Activated CD4-positive, alpha-beta memory T cell treated with anti-CD3 and anti-CD28 coated beads, Interleukin-2, amount 10 ng/mL, durations not matched to agents 7 days and 5 days (primary cell): ENCODE measurements around the gene PYGO2. TPM values are rescaled to one million over a fixed set of nuclear protein-coding genes. Genes with fewer than 3 reads are reported as not detected.
A peak's percentile ranks its signal among the peaks of the same experiment; 100 is the strongest.

Source experiments
- CTCF ChIA-PET: fragments of 350-600 bp; sonication (Branson Sonifier 250); formaldehyde crosslinking; loops from one replicate; lab custom pipeline; 2021; ENCODE audit warnings: antibody characterized with exemption, inconsistent platforms; lab: Charles Lee
- POLR2A ChIA-PET: fragments of 350-600 bp; sonication (Branson Sonifier 250); formaldehyde crosslinking; loops from one replicate; lab custom pipeline; 2021; ENCODE audit warnings: antibody characterized with exemption; lab: Charles Lee
- DNase-seq: peaks from one replicate; pipeline ENCODE4 v3.0.0-alpha.2; 2020
- H3K27ac Mint-ChIP-seq: one replicate; pipeline ENCODE4 v1.8.0; 2021; ENCODE audit warnings: mild to moderate bottlenecking, mixed read lengths
- H3K27me3 Mint-ChIP-seq: one replicate; pipeline ENCODE4 v1.8.0; 2021; ENCODE audit warnings: mixed read lengths
- H3K36me3 Mint-ChIP-seq: one replicate; pipeline ENCODE4 v1.8.0; 2021; ENCODE audit warnings: low read depth, mixed read lengths
- H3K4me1 Mint-ChIP-seq: one replicate; pipeline ENCODE4 v1.8.0; 2021; ENCODE audit warnings: mixed read lengths
- H3K4me3 Mint-ChIP-seq: one replicate; pipeline ENCODE4 v1.8.0; 2021; ENCODE audit warnings: mild to moderate bottlenecking, mixed read lengths
- H3K9me3 Mint-ChIP-seq: one replicate; pipeline ENCODE4 v1.8.0; 2021; ENCODE audit warnings: mixed read lengths
- total RNA-seq, 2 experiments: library from RNA; stranded (reverse); gene quantifications; one replicate each; pipeline ENCODE4 v1.2.3, GENCODE V29; 2021

The PYGO2 gene
- total RNA-seq, 2 experiments from 2014 or later = 48.7 to 49.7 TPM

DNA sequence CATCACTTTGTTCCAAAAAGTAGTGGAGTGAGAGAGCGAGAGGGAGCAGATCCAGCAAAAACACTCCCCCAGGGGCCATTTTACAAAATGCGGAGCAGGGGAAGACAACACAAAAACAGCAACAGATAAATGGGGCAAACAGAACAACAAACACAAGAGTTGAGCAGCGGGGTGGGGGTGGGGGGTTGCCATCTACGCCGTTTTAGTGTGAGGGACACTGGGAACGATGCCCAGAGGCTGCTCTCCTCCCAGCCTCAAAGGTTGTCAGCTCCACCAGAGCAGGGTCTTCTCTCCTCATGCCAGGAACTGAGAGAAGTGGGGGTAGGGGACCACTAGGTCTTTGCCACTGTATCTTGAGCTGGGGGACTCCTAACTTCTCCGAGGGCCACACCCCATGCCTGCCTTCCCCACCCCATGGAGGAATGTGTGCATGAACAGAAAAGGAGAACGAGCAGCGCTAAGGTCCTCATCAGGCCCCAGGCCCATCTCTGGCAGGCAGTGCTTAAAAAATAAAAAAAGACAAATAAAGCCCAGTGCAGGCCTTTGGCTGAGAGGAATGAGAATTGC lies 4.4 kb downstream of the PYGO2 start:
- DNase-seq = no peak
- Mint-ChIP-seq H3K27ac (peak overlapping the region; percentile 97), H3K36me3 (peaks cover 52% of the 10 kb centered on the region), H3K4me3 (no peak overlapping the region), H3K4me1 (peaks cover 76% of the 10 kb centered on the region), H3K27me3 (no peaks in the 10 kb centered on the region), H3K9me3 (no peaks in the 10 kb centered on the region)
- ChIA-PET CTCF (interaction anchor here (2.4 to 2.9 kb wide), 2 partner anchors 20 to 42 kb away, joined by 12 to 16 read pairs; partner anchors contain the start of gene PMVK), POLR2A (interaction anchor here (1.0 to 3.2 kb wide), 3 partner anchors 27 to 49 kb away, joined by 3 to 20 read pairs (median 11); partner anchors contain the start of gene FLAD1)

DNA sequence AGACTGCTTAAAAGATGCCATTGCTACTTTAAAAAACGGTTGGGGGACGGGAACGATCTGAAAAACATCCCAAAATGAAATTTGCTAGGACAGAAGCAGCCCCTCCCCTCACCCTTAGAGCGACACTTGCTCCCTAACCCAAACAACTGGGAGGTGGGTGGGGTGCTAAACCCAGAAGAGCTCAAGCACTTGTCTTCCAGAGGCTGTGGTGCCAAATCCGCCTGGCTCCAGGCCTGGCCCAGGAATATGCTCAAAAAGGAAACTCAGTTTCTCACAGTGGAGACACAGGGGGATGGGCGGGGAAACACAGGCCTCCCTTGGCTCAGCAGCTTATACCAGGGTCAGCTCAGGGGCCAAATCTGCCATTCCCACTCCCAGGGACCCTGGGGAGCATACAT lies 5.0 kb downstream of the PYGO2 start:
- H3K4me3 Mint-ChIP-seq = peak overlapping the region; percentile 96
- no peaks in the 10 kb centered on the region for H3K9me3 Mint-ChIP-seq
- peak overlapping the region; percentile 97 for H3K27ac Mint-ChIP-seq

DNA sequence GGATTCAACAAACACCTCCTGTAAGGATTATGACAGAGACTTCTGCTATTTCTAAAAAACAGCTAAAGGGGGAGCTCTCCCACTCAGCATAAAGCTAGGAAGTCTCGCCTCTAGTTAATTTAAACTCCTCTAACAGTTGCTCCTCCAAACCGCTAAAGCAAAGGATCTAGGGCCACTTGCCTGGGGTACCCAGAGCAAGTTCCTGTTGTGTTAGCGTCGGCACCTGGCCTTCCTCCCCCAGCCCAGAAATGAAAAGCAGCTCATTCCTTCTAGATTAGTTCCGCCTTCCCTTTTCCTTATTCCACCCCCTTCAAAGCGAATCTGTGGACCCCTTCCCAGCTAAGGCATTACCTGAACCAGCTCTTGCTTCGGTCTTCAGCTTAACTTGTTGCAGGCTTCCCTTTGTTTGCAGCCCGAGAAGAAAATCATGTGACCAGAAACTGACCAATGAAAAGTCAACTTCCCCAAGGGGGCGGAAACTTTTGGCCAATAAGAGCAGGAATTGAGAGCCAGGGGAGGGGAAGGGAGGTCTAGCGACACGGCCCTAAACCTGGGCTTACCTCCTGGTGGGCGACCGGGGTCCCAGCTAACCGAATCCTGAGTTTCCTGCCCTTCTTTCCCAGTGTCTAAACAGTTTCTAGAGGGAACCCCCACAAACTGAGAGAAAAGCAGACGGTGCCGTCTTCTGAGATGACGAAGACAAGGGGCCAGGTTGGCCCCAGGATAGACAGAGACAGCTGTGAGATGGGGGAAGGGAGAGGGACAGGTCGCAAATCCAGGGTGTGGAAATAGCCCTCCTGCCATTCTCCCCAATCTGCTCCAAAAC lies 5.7 kb downstream of the PYGO2 start, which contains the start of gene PBXIP1:
PBXIP1 (minus strand) TSS at position 382 of the 826 bp plus-strand sequence. CDS start 2,378 bp downstream, outside the sequence.
- H3K4me1 Mint-ChIP-seq = peaks cover 85% of the 10 kb centered on the region
- POLR2A ChIA-PET = interaction anchor here (0.9 to 3.2 kb wide), 12 partner anchors 8 to 125 kb away, joined by 3 to 46 read pairs (median 7); partner anchors contain the start of genes CKS1B, FLAD1 and SHC1

More for the DNA sequence above, 5.0 kb downstream of the PYGO2 start:
- ChIA-PET CTCF (interaction anchor here (1.0 to 2.9 kb wide), 8 partner anchors 11 to 128 kb away, joined by 3 to 16 read pairs (median 6); partner anchors contain the start of genes PMVK and SHC1), POLR2A (interaction anchor here (0.9 to 3.2 kb wide), 7 partner anchors 9 to 61 kb away, joined by 3 to 46 read pairs (median 11); partner anchors contain the start of genes CKS1B, FLAD1 and SHC1)
- no peak for DNase-seq
- Mint-ChIP-seq H3K27me3 (no peaks in the 10 kb centered on the region), H3K36me3 (peaks cover 55% of the 10 kb centered on the region), H3K4me1 (peaks cover 81% of the 10 kb centered on the region)

DNA sequence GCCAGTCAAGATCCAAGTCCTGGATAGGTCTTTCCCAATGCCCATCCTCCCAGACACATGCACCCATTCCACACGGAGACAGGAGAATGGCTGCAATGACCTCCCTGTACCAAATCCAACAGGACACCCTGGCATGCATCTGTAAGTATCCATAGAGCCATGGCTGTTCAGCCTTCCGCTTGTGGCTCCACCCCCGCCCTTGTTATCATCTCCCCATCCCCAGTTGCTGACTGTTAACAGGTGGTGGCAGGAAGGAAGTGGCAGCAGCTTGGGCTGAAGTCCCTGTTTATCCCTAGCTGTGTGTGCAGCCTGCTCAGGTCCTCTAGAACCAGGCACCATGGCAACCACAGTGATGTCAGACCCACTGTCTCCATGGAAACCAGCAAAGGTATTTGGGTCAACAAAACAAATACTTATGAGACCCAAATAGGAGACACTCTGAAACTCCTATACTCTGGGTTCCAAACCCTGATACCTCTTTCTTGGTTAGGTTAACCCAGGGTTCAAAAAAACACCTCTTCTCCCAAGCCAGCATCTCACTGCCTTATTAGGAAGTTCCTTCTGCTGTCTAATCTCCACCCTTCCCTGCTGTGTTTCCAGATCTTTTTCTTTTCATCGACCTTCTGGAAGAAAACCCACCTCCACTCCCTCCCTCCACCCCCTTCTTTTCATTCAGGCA lies 6.4 kb downstream of the PYGO2 start:
- Mint-ChIP-seq H3K4me3 (peak overlapping the region; percentile 96), H3K36me3 (peaks cover 59% of the 10 kb centered on the region), H3K27me3 (no peaks in the 10 kb centered on the region), H3K4me1 (peaks cover 85% of the 10 kb centered on the region), H3K9me3 (no peaks in the 10 kb centered on the region), H3K27ac (peak overlapping the region; percentile 97)
- DNase-seq = peak; percentile 95
- CTCF ChIA-PET = interaction anchor here (0.7 to 2.9 kb wide), 15 partner anchors 10 to 396 kb away, joined by 3 to 27 read pairs (median 4); partner anchors contain the start of genes ADAM15, KRTCAP2, PMVK and SHC1
- POLR2A ChIA-PET = interaction anchor here (0.9 to 3.2 kb wide), 16 partner anchors 9 to 613 kb away, joined by 3 to 46 read pairs (median 4); partner anchors contain the start of genes CKS1B, FLAD1 and SHC1

More for the DNA sequence above, 5.7 kb downstream of the PYGO2 start, which contains the start of gene PBXIP1:
- peak; percentile 88 for DNase-seq
- Mint-ChIP-seq H3K4me3 (peak within 1 kb of the TSS; percentile 96), H3K9me3 (no peaks in the 10 kb centered on the region), H3K27ac (peak within 1 kb of the TSS; percentile 97), H3K27me3 (no peaks in the 10 kb centered on the region), H3K36me3 (peaks cover 57% of the 10 kb centered on the region)
- CTCF ChIA-PET = interaction anchor here (0.7 to 2.9 kb wide), 13 partner anchors 10 to 396 kb away, joined by 3 to 27 read pairs (median 4); partner anchors contain the start of genes ADAM15, KRTCAP2, PMVK and SHC1

DNA sequence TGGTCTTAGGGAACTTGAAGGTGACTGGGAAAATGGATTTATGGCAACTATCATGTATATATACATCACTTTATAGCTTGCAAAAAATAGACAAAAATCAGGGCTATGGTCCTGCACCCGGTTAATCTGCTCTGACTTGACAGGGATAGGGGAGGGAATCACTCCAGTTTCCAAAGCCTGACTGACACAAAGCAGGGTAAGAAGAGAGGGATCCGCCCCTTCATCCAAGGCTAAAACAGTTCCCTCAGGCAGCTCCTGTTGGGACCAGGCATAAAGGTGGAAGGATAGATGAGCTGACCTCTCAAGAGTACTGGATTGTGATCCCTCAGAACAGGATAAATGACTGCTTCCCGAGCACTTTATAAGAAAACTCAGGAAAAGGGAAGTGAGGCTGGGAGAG lies 7.0 kb downstream of the PYGO2 start:
- H3K27ac Mint-ChIP-seq = peak overlapping the region; percentile 97
- DNase-seq = no peak
- peak overlapping the region; percentile 96 for H3K4me3 Mint-ChIP-seq
- no peaks in the 10 kb centered on the region for H3K9me3 Mint-ChIP-seq
- H3K4me1 Mint-ChIP-seq = peaks cover 81% of the 10 kb centered on the region
- H3K27me3 Mint-ChIP-seq = no peaks in the 10 kb centered on the region
- ChIA-PET CTCF (interaction anchor here (0.8 to 2.9 kb wide), 7 partner anchors 12 to 96 kb away, joined by 3 to 27 read pairs (median 9); partner anchors contain the start of genes ADAM15 and PMVK), POLR2A (interaction anchor here (1.1 to 3.5 kb wide), 12 partner anchors 7 to 612 kb away, joined by 3 to 46 read pairs (median 10); partner anchors contain the start of genes CKS1B, FLAD1, PYGO2 and SHC1)
- H3K36me3 Mint-ChIP-seq = peaks cover 57% of the 10 kb centered on the region

DNA sequence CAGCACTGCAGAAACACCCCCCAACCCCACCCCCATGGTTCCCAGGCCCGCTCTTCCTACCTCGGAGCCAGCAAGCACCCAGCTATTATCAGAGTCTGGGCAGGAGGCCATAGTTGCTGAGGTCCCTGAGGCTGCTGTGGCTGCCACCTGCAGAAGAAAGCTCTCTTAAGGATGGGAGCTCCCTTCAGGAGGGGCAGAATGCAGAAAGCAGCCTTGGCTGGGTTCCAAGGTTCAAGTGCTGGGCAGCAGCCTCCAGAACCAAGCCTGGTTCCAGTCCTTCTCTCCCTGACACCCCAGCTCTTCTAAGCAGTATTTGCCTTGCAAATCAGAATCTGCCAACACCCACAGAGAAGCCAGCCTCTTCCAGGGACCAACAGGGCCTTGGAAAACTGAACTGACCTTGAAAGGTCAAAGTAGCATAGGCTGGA lies 8.0 kb downstream of the PYGO2 start:
- peaks cover 62% of the 10 kb centered on the region for H3K36me3 Mint-ChIP-seq
- peak overlapping the region; percentile 97 for H3K27ac Mint-ChIP-seq

DNA sequence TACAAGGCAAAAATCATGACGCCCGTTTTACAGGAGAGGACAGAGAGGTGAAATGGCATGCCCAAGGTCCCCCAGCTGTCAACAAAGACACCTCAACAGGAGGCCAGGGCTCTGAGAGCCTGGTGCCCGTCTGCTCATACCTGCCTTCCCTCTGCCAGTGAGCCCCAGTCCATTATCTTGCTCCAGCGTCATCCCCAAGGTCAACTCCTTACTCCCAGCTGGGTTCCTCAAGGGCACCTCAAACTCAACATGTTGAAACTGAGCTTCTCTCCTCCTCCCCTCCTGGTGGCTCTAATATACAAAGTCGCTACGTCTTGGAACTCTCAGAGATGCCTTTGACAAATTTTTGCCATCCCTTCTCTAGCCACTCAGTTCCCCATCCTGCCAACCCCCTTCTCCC lies 8.9 kb downstream of the PYGO2 start:
- H3K4me3 Mint-ChIP-seq = peak overlapping the region; percentile 96
- H3K36me3 Mint-ChIP-seq = peaks cover 58% of the 10 kb centered on the region
- ChIA-PET POLR2A (interaction anchor here (0.9 to 3.5 kb wide), 10 partner anchors 9 to 344 kb away, joined by 3 to 21 read pairs (median 4); partner anchors contain the start of genes CKS1B, FLAD1 and PYGO2), CTCF (interaction anchor here (0.7 to 1.6 kb wide), 6 partner anchors 14 to 393 kb away, joined by 3 to 10 read pairs (median 4); partner anchors contain the start of genes CKS1B and PMVK)
- H3K4me1 Mint-ChIP-seq = peaks cover 78% of the 10 kb centered on the region
- peak overlapping the region; percentile 97 for H3K27ac Mint-ChIP-seq
- no peaks in the 10 kb centered on the region for H3K27me3 Mint-ChIP-seq
- no peak for DNase-seq
- no peaks in the 10 kb centered on the region for H3K9me3 Mint-ChIP-seq

More for the DNA sequence above, 8.0 kb downstream of the PYGO2 start:
- Mint-ChIP-seq H3K9me3 (no peaks in the 10 kb centered on the region), H3K4me1 (peaks cover 81% of the 10 kb centered on the region), H3K4me3 (peak overlapping the region; percentile 96), H3K27me3 (no peaks in the 10 kb centered on the region)
- CTCF ChIA-PET = interaction anchor here (2.5 kb wide), 1 partner anchor 63 kb away, joined by 27 read pairs; no protein-coding TSS in a partner anchor
- POLR2A ChIA-PET = interaction anchor here (1.1 to 3.5 kb wide), 7 partner anchors 8 to 65 kb away, joined by 3 to 26 read pairs (median 6); partner anchors contain the start of genes PYGO2 and SHC1
- no peak for DNase-seq

DNA sequence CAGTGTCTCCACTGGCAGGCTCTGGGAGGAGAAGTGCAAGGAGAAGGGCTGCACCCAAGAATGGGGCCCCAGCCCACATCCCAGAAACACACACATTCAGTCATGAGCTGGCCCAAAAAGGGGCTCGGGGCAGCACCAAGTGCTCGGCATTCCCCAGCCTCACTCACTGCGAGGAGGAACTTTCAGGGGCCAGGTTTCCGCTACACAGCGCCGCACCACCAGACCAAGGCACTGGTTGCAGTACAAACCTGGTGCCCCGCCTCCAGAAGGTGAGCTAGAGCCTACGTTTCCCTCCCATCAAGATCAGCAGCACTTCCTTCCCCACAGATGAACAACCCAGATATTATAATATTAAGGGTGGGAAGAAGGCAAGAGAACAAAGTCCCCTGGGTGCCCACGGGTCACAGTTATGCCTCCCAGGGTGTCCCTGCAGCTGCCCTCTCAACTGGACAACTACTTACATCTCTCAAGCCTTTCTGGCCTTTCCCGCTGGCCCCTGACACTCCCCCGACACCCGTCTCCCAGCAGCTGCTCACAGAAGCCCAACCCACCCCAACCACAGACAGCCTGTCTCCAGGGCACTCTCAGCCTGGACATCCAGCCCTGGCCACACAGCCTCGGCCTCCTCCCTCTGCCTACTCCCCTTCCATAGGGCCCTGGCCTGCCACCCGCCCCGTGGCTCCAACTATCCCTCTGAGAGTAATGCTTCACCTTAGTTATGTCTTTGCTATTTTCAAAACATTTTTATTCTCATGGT lies 9.5 kb downstream of the PYGO2 start:
- peaks cover 60% of the 10 kb centered on the region for H3K36me3 Mint-ChIP-seq
- H3K4me3 Mint-ChIP-seq = peak overlapping the region; percentile 96
- peak overlapping the region; percentile 97 for H3K27ac Mint-ChIP-seq
- CTCF ChIA-PET = interaction anchor here (0.7 to 1.7 kb wide), 9 partner anchors 15 to 393 kb away, joined by 3 to 10 read pairs (median 4); partner anchors contain the start of genes CKS1B, FLAD1 and PMVK
- POLR2A ChIA-PET = interaction anchor here (0.9 to 3.5 kb wide), 9 partner anchors 9 to 343 kb away, joined by 3 to 21 read pairs (median 4); partner anchors contain the start of genes CKS1B, FLAD1 and PYGO2
- H3K4me1 Mint-ChIP-seq = peaks cover 73% of the 10 kb centered on the region
- DNase-seq = peak; percentile 69
- no peaks in the 10 kb centered on the region for H3K27me3 Mint-ChIP-seq
- H3K9me3 Mint-ChIP-seq = no peaks in the 10 kb centered on the region

DNA sequence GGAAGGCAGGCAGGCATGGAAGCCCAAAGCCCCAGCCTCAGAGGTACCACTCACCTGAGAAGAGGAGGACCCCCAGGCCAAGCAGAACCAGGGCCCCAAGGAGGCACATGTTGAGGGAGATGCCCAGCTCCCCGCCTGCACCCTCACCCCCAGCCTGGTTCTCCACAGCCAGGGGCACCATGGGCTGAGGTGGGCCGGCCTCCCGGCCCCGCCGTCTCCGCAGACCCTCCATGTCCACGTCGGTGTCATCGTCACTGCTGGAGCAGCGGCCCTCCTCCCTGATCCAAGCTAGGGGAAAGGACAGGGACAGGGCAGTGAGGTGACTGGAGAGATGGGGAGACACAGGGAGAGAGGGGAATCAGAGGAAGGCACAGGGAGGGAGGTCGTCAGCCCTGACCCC lies 13.5 kb downstream of the PYGO2 start:
- H3K27ac Mint-ChIP-seq = no peak overlapping the region
- no peaks in the 10 kb centered on the region for H3K9me3 Mint-ChIP-seq

DNA sequence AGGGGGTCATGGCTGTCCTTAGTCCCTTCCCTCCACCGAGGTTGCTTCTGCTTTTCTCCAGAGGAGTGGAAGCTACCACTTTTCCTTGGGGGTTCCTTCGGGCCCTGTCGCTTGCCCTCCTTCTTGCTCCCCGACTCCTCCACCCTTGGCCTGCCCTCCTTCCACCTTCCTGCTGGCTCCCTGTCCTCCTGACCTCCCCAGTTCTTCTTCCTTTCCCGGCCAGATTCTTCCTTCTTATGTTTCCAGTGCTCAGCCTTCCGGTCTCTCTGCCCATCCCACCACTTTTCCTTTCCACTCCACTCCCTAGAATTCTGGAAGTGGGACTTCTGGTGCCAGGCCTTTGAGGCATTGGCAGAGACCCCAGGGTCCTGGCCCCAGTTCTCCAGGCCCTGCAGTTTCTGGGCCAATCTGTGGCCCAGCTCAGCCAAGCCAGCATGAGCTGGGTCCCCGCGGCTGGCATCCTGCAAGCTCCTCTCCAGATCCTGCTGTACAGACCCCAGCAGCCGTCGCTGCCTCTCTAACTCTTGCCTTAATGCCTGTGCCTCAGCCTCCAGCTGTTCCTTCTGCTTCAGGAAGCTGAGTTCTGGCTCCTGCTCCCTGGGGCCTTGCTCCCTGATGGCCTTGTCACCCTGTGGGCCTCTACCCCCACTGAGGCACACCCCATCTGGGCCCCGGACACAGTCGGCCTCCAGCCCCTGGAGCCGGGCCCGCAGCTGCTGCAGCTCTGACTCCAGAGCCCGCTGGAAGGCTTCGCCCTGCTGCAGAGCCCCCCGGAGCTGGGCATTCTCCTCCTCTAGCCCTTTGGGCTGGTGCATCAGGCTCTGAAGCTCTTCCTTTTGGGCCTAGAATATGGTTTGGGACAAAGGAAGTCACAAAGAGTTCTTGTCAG lies 15.4 kb downstream of the PYGO2 start:
- ChIA-PET POLR2A (interaction anchor here (1.1 to 2.6 kb wide), 6 partner anchors 9 to 104 kb away, joined by 3 to 17 read pairs (median 4); partner anchors contain the start of genes CKS1B and PMVK), CTCF (interaction anchor here (0.5 to 1.2 kb wide), 6 partner anchors 10 to 387 kb away, joined by 3 read pairs; partner anchors contain the start of gene PBXIP1)
- Mint-ChIP-seq H3K4me3 (no peak overlapping the region), H3K27ac (no peak overlapping the region), H3K4me1 (peaks cover 59% of the 10 kb centered on the region), H3K27me3 (no peaks in the 10 kb centered on the region), H3K9me3 (no peaks in the 10 kb centered on the region), H3K36me3 (peaks cover 43% of the 10 kb centered on the region)
- DNase-seq = no peak

More for the DNA sequence above, 13.5 kb downstream of the PYGO2 start:
- DNase-seq = no peak
- Mint-ChIP-seq H3K36me3 (peaks cover 59% of the 10 kb centered on the region), H3K4me1 (peaks cover 59% of the 10 kb centered on the region), H3K27me3 (no peaks in the 10 kb centered on the region), H3K4me3 (no peak overlapping the region)
- ChIA-PET POLR2A (interaction anchor here (1.3 to 1.5 kb wide), 3 partner anchors 10 to 25 kb away, joined by 3 to 4 read pairs (median 3); partner anchors contain the start of gene PMVK), CTCF (no interaction called here)
